AG09309 (cell line): ENCODE measurements around the gene SALL1.

Source experiments
- DNase-seq: peaks from one replicate; pipeline ENCODE4 v3.0.0-alpha.2; 2010; ENCODE audit warnings: low read depth
- H3K4me3 ChIP-seq: 2 replicates; pipeline ENCODE4 v1.5.1; 2011; ENCODE audit warnings: mild to moderate bottlenecking, low read depth, low read length, moderate library complexity; ENCODE audit not compliant: control insufficient read depth
- TF ChIP-seq, protein P1 (sequence below): IDR thresholded peaks from 2 replicates; pipeline ENCODE4 v1.5.1; 2011; ENCODE audit warnings: mild to moderate bottlenecking, low read depth, low read length, inconsistent platforms; ENCODE audit not compliant: insufficient read depth, control insufficient read depth; ENCODE audit errors: missing control alignments

SALL1 gene

DNA sequence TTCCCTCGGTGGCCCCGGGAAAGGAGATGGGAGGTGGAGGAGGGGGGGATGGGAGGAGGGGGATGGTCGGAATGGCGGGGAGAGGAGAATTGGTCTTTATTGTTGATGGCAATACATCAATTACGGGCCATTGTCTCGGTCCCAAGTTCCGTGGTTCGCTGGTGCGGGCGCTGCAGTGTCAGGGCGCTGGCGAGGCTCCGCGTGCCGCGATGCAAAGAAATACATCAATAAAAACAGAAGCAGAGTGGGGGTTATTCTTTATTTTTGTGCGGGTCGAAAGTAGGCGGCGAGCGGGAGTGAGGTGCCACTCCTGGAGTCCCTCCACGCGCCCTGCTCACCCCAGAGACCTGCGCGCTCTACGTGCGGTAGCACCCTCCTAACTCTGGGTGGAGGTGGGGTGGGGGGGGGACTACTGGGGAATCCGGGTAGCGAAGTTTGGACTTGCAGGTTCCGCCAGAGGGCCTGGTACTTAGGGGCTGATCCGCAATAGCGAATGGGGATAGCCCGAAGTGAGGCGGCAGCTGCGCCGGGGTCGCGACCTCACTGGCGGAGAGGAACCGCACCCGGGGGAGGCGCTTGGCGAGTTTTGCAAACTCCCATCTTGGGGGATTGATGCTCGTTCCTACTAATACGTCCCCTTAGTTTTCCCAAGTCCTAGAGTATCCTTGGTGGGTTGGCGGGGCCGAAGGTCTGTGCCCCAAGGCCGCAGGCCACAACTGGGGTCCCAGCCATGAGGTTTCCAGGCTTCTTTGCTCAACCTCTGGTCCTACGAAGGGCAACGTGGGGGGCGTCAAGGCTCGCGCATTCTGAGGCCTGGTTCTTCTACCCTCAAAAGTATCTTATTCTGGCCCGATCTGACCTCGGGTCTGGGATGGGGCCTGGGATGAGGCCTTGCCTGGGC is 3.5 kb upstream of the SALL1 start:
- DNase-seq = no peak
- TF ChIP-seq, protein P1, sequence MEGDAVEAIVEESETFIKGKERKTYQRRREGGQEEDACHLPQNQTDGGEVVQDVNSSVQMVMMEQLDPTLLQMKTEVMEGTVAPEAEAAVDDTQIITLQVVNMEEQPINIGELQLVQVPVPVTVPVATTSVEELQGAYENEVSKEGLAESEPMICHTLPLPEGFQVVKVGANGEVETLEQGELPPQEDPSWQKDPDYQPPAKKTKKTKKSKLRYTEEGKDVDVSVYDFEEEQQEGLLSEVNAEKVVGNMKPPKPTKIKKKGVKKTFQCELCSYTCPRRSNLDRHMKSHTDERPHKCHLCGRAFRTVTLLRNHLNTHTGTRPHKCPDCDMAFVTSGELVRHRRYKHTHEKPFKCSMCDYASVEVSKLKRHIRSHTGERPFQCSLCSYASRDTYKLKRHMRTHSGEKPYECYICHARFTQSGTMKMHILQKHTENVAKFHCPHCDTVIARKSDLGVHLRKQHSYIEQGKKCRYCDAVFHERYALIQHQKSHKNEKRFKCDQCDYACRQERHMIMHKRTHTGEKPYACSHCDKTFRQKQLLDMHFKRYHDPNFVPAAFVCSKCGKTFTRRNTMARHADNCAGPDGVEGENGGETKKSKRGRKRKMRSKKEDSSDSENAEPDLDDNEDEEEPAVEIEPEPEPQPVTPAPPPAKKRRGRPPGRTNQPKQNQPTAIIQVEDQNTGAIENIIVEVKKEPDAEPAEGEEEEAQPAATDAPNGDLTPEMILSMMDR = no peak
- H3K4me3 ChIP-seq = peak overlapping the region; percentile 92

DNA sequence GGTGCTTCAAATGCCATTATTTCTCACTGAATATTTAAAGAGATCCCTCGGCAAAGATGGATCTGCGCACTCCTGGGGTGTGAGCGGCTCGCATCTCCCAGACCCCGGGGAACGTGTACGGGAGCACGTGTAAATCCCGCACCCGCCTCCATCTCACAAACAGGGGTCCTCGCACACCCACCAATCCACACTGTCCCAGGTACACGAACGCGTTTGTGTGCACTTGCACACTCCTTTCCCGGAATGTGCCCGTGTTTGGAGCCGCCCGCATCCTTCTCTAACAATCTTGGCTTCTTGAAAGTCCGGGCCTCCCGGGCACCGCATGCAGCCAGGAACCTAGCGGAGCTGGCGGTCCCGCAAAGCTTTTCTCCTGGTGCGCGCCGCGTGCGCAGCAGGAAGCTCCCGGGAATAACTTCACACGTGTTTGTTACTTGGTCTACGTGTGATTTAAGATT is 2.5 kb upstream of the SALL1 start:
- H3K4me3 ChIP-seq = peak overlapping the region; percentile 92
- no peak for DNase-seq
- TF ChIP-seq, protein P1 = no peak

DNA sequence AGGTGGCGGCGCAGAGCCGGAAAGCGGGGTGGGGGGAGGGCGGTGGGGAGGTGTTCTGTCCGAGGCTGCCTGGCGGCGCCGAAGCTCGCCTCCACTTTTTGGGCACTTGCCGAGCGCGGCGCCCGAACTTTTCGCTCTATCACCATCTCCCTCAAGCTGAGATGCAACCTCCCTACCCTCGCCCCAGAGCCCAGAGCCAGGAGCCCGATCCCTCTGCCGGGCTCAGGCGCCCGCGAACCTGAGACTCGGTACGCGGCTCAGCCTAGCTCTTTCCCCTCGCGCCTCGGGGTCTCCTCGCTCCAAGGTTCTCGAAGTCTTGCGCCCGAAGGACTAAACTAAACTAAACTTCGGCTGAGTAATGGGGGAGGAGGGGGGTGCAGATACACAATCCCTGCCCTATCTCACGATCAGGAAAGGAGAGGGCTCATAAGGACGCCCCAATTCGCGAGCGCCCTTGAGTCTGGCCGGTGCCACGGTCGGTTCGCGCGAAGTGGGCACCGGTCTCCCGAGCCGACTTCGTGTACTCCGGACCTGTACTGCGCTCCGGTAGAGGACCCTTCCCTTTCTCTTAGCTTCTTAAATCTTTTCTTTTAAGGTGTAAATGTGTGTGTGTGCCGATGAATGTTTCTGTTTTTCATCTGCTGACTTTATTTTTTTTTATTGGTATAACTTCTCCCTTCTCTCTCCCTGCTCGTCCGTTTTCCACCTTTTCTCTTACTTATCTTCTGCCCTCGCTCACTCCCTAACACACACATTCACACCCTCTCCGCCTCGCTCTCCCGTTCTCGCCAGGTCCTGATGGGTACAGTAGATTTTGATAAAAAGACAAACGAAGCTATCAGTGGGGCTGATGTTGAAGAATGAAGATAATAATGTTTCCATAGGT is 1.9 kb upstream of the SALL1 start:
- H3K4me3 ChIP-seq = peak overlapping the region; percentile 92
- TF ChIP-seq, protein P1 = no peak
- DNase-seq = no peak

DNA sequence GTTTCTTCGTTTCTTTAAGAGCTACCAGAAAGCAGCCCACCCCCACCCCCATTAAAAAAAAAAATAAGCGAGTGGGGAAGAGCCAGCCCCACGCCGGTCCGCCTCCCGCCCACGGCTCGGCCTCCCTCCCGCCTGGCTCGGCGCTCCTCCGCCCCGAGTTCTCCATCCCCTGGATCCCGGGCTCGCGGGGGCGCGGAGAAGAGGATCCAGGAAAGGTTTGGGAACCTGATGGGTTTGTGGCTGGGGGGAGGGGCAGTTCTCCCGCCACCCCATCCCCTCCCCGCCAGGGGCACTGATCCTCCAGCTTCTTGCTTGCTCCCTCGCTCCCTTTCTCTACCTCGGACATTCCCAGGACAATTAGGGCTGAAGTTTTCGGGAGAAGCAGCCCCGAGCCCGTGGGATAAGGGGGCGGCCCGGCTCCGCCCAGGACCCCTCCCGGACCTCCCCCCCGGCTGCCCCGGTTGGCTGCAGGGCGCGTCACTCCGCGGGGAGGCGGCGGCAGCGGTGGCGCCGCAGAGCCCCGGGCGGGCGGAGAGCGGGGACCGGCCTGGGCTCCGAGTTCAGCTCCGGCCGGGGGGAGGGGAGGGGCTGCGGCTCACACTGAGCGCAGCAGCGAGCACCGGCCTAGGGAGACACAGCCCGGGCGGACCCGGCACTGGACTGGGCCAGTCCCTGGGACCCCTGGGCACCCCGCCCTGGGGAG is 1.0 kb upstream of the SALL1 start:
- peak; percentile 59 for DNase-seq
- TF ChIP-seq, protein P1 = peak; percentile 7
- peak overlapping the region; percentile 92 for H3K4me3 ChIP-seq

DNA sequence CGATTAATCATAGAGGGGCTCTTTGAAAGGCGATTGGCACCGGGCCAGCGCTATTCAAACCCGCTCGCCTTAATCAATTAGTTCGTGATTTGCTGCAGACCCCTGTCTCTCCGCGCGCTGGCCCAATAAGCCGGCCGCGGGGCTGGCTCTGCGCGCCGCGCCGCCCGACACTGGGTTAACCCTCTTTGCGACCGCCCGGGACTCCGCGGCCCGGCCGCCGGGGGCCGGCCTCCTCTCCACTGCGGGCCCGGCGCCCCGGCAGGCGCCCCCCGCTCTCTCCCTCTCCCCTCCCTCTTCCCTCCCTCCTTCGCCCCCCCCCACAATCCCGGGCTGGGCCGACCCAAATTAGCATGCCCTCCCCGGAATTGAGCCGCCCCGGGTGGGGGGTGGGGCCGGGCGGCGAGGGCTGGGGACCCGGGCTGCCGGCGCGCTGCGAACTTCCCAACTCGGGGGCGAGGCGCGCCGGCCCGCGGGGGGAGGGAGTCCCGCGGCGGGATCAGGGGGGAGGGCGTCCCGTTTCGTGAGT is 428 bp upstream of the SALL1 start:
- DNase-seq = no peak
- TF ChIP-seq, protein P1 = no peak

DNA sequence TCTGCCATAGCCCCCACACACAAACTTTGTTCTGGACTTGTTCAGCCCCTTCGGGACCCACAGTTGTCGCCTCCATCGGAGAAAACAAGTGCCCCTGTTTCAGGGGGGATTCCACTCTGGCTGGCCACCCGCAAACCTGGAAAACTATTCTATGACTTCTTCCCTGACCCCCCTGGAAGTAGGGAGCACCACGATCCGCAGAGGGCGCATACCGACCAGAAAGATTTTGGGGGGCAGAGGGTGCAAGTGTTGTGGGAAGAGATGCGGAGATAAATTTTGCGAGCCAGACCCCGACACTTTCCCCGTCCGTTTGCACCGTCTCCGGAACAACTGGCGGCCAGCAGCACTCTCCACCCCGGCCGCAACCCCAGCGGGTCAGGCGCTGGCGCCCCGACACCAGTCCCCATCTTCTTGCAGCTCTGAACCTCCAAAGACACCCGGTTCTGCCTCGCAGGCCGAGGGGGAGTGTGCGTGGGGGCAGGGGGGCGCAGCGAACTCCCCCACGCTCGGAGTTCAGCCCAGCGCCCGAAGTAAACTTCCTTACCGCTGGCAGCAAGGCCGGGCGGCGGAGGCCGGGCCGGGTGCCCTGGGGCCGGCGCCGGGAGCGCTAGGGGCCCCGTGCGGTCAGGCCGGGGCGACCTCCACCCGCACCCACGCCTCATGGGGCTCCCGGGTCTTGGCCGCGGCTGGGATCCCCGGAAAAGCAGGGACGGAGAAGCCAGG is 744 bp downstream of the SALL1 start:
- DNase-seq = no peak
- TF ChIP-seq, protein P1 = no peak

More for the DNA sequence above, 428 bp upstream of the SALL1 start:
- peak overlapping the region; percentile 92 for H3K4me3 ChIP-seq

More for the DNA sequence above, 744 bp downstream of the SALL1 start:
- peak overlapping the region; percentile 92 for H3K4me3 ChIP-seq
